ENCODE measurements around the gene DAO. TPM values are rescaled to one million over a fixed set of nuclear protein-coding genes. Genes with fewer than 3 reads are reported as not detected.

The DAO gene
- not detected for total RNA-seq

DNA sequence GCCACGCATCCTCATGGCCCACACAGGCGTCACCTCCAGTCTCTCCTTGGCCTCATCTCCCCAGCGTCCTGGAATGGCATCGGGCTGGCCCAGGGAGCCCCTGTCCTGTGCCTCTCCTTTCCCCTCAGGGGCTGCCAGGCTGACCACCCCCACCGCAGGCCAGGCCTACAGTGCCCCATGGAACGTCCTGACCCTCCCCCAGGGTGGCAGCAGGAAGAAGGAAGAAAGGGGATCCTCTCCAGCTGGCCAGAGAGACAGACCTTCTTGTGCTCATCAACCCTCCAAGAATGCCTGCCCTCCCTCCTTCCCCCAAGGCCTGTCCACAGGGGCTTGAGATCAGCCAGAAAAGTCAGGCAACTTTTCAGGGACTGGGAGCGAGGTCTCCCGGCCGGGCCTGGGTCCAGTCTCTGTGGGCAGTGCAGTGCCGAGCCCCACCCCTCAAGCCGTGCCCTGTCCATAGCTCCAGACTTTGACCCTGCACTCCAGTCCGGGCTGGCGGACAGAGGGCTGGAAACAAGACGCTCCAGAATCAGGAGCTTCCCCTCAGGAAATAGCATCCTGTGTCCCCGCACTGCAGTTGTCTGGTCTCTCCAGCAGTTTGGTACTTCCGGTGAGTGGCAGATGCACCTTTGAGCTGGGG, at the start of gene DAO:
Gene DAO (plus strand): TSS at position 478 of the 640 bp plus-strand sequence. CDS start 4,915 bp downstream, outside the sequence.
- no peaks in the 10 kb centered on the region for H3K4me1 ChIP-seq
- no peak within 1 kb of the TSS for H3K27ac ChIP-seq
- DNase-seq: no peak
- no peaks in the 10 kb centered on the region for H3K9me3 ChIP-seq
- no peak for TF ChIP-seq POLR2A (IDR thresholded peaks at IDR 0.05)
- TF ChIP-seq, protein P1, sequence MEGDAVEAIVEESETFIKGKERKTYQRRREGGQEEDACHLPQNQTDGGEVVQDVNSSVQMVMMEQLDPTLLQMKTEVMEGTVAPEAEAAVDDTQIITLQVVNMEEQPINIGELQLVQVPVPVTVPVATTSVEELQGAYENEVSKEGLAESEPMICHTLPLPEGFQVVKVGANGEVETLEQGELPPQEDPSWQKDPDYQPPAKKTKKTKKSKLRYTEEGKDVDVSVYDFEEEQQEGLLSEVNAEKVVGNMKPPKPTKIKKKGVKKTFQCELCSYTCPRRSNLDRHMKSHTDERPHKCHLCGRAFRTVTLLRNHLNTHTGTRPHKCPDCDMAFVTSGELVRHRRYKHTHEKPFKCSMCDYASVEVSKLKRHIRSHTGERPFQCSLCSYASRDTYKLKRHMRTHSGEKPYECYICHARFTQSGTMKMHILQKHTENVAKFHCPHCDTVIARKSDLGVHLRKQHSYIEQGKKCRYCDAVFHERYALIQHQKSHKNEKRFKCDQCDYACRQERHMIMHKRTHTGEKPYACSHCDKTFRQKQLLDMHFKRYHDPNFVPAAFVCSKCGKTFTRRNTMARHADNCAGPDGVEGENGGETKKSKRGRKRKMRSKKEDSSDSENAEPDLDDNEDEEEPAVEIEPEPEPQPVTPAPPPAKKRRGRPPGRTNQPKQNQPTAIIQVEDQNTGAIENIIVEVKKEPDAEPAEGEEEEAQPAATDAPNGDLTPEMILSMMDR (IDR thresholded peaks at IDR 0.05): no peak
- H3K4me3 ChIP-seq (replicated peaks in 1 of 3): no peak within 1 kb of the TSS
- intact Hi-C loops (cut with DNase I): no loop called here
- H3K27me3 ChIP-seq: no peaks in the 10 kb centered on the region
- 58 to 74% methylated on average over 13 to 14 of the region's 16 CpGs for WGBS, 2 donors
- H3K36me3 ChIP-seq: no peaks in the 10 kb centered on the region

DNA sequence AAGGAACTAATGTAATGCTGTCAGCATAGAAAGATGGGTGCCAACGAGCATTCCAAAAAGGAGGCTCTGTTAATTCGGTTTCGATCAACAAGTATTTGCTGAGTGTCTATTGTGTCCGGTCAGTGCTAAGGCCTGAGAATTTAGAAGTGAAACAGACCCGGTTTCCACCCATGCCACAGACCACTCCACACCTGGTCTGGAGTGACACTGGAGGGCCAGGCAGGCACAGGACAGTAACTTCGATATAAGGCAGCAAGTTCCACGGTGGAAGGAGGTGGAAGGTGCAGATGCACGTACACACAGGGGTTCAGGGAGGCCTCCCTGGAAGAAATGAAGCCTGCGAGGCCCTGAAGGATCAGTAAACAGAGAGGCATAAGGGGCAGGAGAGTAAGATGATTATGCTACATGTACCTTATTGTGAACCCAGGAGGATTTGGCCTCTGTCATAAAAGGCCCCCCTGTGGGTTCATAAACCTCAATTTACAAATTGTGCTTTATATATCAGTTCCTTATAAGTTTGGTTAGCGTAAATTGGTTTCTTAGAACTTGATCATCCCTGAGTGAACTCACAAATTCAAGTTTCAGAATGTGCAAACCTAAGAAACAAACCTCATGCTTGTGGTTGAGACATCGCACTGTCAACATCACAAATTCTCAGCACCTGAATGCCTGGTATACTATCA, 48.4 kb upstream of the DAO start:
- DNase-seq: no peak
- TF ChIP-seq, protein P1 (IDR thresholded peaks at IDR 0.05): no peak
- TF ChIP-seq POLR2A (IDR thresholded peaks at IDR 0.05): no peak
- H3K9me3 ChIP-seq: no peaks in the 10 kb centered on the region
- H3K36me3 ChIP-seq: peaks cover 0 to 6% of the 10 kb centered on the region in 2 donors
- H3K4me3 ChIP-seq (replicated peaks in 1 of 3): no peak overlapping the region
- peaks cover 23 to 60% of the 10 kb centered on the region in 2 donors for H3K4me1 ChIP-seq
- intact Hi-C loops (cut with DNase I): no loop called here
- peak overlapping the region in 1 of 3 donors; percentile 83 for H3K27ac ChIP-seq
- WGBS, 2 donors: 89 to 93% methylated on average over 11 of the region's 11 CpGs
- H3K27me3 ChIP-seq: no peaks in the 10 kb centered on the region

DNA sequence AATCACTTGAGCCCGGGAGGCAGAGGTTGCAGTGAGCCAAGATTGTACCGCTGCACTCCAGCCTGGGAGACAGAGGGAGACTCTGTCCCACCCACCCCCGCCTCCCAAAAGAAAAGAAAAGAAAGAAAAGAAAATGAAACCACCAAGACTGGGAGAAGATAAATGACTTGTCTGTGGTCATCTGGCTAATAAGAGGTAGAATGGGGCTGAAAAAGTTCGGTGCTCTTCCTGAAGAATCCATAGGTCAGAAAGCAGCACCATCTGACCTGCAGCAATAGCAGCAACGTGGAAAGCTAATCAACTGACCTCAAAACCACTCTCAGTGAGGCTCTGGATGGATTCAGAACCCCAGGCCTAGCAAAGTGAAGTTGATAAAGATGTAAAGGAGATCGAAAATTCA, 47.7 kb upstream of the DAO start:
- Histone ChIP-seq H3K4me1 (peaks cover 23 to 59% of the 10 kb centered on the region in 2 donors), H3K4me3 (replicated peaks in 1 of 3) (no peak overlapping the region), H3K27me3 (no peaks in the 10 kb centered on the region), H3K36me3 (peaks cover 0 to 6% of the 10 kb centered on the region in 2 donors), H3K27ac (peak overlapping the region in 2 of 3 donors; percentile 51 to 83), H3K9me3 (no peaks in the 10 kb centered on the region)
- intact Hi-C loops (cut with DNase I): no loop called here
- TF ChIP-seq, protein P1 (IDR thresholded peaks at IDR 0.05): no peak
- TF ChIP-seq POLR2A (IDR thresholded peaks at IDR 0.05): no peak
- 84 to 86% methylated on average over 6 of the region's 6 CpGs for WGBS, 2 donors
- DNase-seq: no peak

DNA sequence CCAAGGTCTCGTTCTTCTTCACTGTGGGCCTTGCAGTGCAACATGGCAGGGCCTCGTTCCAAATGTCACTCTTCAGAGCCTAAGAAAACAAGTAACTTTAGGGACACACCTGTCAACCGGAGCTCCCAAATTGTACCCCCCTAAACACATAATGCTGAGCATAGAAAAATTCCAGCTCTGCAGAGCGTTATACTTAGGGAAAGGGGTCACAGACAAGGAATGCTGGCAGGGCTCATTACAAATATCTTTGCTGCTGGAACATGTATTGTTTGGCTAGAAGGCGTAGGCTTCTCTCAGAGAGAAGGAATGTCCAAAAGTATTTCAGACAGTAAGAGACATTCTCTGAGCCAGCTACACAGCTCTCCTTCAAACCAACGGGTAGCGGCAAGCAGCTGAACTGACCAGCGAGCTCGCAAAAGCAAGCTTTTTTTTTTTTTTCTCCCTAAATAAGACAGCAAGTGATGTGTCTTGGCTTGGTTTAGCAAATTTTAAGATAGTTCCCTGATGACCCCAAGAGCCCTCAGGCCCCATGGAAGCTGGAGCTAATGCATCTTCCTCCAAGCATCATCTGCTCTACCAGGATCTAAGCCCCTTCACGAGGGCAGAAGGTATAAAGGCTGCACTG, 47.0 kb upstream of the DAO start:
- Histone ChIP-seq H3K9me3 (no peaks in the 10 kb centered on the region), H3K27me3 (no peaks in the 10 kb centered on the region), H3K27ac (peak overlapping the region; percentile 48 to 83 (median 51)), H3K36me3 (peaks cover 0 to 6% of the 10 kb centered on the region in 2 donors), H3K4me1 (peaks cover 27 to 59% of the 10 kb centered on the region in 2 donors), H3K4me3 (replicated peaks in 1 of 3) (no peak overlapping the region)
- 49 to 58% methylated on average over 10 of the region's 10 CpGs for WGBS, 2 donors
- intact Hi-C loops (cut with DNase I): no loop called here
- TF ChIP-seq, protein P1 (IDR thresholded peaks at IDR 0.05): peak in 1 of 6 experiments; percentile 22
- no peak for TF ChIP-seq POLR2A (IDR thresholded peaks at IDR 0.05)
- peak in 1 of 2 donors; percentile 31 for DNase-seq
